NCI-H1105 treated with DMSO at 0.1 percent for 48 hours (cell line): Measurements from ENCODE around the gene DEFB132.

Experiments used
- DNase-seq: peaks from one replicate; lab custom pipeline; 2025; lab: John Stamatoyannopoulos, UW

The DEFB132 gene

DNA sequence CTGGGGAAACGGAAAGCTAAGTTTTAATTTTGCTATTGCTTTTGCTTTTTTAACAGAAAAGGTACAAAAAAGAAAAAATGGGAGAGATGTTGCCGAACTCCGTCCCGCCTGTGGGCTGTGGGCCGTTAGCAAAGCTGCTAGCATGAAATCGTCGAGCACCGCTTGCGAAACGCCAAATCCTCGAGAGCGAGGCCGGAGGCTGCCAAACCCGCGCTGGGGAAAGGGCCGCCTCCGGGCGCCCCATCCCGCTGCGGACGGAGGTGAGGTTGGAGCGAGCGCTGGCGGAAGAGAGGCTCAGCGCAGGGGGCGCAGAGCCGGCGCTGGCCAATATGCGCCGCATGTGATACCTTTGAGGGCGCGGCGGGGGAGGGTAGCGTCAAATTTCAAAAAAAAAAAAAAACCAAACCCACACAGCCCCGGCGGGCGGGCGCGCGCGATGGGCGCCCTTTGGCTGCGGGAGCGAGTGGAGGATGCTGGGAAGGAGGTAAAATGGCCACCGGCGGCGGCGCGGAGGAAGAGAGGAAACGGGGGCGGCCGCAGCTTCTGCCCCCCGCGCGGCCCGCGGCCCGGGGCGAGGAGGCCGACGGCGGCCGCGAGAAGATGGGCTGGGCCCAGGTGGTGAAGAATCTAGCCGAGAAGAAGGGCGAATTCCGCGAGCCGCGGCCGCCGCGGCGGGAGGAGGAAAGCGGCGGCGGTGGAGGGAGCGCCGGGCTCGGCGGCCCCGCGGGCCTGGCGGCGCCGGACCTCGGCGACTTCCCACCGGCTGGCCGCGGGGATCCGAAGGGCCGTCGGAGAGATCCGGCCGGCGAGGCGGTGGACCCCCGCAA, 39.8 kb downstream of the DEFB132 start, which contains the start of gene ZCCHC3:
Gene ZCCHC3 (plus strand): TSS at position 473 of the 827 bp plus-strand sequence. CDS start 17 bp downstream, at position 490.
- peak; percentile 92 for DNase-seq

DNA sequence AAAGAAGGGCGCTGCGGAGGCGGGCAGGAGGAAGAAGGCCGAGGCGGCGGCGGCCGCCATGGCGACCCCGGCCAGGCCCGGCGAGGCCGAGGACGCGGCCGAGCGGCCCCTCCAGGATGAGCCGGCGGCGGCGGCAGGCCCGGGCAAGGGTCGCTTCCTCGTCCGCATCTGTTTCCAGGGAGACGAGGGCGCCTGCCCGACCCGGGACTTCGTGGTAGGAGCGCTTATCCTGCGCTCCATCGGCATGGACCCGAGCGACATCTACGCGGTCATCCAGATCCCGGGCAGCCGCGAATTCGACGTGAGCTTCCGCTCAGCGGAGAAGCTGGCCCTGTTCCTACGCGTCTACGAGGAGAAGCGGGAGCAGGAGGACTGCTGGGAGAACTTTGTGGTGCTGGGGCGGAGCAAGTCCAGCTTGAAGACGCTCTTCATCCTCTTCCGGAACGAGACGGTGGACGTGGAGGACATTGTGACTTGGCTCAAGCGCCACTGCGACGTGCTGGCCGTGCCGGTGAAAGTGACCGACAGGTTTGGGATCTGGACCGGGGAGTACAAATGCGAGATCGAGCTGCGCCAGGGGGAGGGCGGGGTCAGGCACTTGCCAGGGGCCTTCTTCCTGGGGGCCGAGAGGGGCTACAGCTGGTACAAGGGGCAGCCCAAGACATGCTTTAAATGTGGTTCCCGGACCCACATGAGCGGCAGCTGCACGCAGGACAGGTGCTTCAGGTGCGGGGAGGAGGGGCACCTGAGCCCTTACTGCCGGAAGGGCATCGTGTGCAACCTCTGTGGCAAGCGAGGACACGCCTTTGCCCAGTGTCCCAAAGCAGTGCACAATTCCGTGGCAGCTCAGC, 40.6 kb downstream of the DEFB132 start:
- DNase-seq = peak; percentile 63

DNA sequence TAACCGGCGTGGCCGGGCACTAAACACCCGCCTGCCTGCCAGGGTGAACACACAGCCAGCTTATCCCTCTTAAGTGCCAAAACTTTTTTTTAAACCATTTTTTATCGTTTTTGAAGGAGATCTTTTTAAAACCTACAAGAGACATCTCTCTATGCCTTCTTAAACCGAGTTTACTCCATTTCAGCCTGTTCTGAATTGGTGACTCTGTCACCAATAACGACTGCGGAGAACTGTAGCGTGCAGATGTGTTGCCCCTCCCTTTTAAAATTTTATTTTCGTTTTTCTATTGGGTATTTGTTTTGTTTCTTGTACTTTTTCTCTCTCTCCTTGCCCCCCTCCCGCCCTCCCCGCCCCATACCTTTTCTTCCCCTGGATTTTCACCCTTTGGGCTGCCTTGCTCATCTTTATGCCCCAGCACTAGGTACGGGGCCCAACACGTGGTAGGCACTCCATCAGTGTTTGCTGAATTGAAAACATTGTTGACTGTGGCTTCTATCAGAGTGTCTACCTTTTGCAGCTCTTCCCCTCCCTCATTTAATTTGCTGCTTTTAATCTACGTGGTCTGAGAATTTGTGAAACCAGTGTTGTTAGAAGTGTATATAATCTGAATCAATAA, 41.4 kb downstream of the DEFB132 start:
- DNase-seq = no peak

DNA sequence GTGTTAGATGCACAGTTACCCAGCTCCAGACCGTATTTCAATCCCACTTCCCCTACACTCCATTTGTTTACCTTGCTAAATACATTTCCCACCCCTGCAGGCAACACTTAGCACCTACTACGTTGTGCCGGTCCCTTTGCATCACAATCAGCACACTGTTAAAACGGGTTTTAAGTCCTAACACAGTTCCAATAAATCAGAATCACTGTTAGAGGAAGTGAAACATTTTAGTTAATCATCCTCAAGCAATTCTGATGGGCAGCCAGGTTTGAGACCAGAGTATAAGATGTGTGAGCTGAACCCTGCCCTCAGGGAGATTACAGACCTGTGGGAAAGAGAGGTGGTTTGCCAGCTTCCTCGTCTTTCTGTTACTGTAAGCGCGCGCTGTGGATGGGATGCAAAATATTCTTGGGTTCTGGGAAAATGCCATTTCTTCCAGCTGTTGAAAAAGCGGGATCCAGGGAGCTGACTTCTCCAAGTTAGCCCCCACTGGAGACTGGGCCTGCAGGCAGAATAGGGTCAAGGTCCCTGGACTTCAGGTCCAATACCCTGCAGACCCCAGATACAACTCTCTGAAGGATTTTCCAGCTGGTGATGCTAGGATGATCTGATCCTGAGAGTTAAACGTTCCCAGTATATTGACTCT, 42.9 kb downstream of the DEFB132 start:
- DNase-seq = no peak

DNA sequence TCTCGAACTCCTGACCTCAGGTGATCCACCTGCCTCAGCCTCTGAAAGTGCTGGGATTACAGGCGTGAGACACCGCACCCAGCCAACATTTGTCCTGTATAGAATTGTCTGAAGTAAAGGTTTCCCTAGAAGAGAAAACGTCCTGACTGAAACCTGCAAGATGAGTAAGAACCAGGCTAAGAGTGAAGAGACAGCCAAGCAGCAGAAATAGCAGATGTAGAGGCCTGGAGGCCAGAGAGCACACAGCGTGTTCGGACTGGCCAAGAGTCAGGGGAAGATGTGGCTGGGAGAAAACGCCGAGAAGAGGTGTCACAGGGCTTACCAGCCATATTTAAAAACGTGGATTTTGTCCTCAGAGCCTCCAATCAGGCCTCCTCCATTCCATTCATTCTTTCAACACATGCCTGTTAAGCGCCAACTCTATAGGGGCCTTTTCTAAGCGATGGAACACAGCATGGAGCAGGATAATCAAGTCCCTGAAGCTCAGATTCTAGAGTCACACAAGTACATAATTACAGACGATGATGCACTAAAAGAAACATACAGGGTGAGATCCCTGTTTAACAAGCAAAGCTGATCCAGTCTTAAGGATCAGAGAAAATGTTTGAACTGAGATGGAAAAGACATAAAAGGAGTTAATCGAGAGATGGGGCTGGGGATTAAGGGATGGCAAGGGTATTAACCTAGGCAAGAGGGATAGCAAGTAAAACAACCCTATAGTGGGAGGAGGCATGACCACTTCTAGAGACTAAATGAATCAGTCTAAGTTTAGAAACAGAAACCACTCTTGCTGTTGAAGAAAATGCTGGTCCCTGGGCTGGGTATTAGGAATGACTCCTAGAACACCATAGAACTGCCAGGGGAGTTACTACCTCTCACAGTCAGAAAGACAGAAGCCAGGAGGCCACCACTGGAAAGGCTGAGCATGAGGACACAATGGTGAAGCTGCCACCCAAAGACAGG, 44.6 kb downstream of the DEFB132 start:
- no peak for DNase-seq

DNA sequence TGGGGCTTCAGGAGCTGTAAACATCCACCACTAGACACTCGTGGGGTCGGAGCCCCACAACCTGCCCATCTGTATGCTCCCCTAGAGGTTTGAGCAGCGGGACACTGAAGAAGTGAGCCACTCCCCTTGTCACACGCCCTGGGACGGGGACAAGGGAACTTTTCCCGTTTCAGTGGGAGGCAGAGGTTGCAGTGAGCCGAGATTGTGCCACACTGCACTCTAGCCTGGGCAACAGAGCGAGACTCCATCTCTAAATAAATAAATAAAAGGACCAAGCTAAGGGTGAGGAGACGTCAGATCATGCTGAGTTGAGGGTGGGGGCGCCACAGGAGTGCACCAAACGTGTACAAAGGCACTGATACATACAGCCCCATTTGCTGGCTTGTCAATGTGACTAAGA, 48.2 kb downstream of the DEFB132 start:
- DNase-seq = no peak

DNA sequence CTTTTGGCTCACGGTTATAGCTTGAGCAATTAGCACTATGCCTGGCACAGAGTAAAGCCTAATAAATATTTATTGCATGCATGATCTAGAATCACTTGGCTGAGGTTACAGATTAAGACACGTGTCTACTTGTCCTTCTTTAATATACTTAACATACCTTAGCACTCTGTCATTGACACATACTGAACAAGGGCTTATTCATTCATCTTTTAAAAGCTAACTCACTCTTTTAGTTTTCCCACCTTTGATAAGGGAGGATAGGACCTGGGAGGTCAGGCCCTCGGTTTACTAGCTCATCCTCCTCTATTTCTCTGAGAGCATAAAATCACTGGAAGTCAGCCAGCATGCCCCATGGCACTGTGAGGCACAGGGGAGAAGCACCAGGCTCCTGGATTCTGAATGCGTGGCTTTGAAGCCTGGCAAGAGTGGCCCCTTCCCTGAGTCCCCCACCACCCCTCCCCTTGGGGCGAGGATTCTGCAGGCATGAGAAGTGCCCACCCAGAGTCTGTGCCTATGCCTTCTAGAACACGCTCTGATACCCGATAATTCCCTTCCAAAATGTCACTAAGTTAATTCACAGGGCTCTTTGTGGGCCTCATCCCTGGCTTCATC, 51.0 kb downstream of the DEFB132 start:
- no peak for DNase-seq

DNA sequence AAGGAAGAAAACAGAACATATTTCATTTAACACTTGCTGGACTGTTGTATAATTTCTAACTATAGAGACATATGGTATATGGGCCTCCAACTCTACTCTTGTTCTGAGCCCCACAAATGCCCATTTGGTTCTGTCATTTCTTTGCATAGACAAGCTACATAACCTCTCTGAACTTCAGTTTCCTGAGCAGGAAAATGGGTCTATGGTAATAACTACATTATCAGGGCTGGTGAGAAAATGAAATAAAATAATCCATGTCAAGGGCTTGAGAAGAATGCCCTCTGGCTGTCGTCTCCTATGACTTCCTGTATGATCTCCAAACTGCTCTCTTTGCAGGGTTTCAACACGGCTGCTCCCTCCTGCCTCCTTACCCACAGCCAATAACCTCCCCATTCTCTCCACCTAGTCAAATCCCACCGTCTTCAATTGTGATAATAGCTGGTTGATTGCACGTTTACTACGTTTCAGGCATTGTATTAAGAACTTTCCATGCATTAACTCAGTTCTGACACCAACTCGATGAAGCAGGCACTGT, 51.8 kb downstream of the DEFB132 start:
- no peak for DNase-seq

DNA sequence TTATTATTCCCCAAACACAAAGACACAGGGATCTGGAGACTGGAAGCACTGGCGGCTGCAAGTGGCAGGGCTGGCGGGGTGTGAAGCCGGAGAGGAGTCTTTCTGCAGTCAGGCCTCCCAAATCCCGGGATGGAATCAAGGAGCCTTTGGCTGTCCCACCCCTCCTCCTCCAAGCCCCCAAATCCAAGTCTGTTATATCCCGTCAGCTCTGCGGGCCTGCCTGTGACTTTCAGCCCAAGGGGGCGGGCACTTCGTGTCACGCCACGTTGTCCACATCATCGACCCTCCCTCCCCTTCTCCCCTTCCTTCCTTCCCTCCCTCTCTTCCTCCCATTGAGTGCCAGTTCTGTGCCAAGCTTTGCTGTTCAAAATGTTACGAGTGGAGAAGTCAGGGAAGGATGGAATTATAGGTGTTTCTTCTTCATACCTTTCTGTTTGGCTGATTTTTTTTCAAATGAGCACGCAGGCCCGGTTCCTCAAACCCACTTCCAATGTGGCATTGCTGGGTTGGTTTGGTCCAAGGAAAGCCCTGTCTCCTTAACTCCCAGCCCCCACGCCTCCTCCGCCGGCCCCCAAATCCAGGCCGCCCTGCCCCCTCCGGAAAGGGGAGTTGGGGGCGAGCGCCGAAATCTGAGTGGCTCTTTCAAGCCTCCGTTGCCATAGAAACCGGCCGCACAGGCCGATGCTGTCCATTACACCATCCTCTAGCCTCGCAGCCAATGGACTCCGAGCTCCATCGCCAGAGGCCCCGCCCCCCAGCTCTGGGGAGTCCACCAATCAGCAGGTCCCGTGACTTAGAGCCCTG, 52.5 kb downstream of the DEFB132 start:
- peak; percentile 98 for DNase-seq

DNA sequence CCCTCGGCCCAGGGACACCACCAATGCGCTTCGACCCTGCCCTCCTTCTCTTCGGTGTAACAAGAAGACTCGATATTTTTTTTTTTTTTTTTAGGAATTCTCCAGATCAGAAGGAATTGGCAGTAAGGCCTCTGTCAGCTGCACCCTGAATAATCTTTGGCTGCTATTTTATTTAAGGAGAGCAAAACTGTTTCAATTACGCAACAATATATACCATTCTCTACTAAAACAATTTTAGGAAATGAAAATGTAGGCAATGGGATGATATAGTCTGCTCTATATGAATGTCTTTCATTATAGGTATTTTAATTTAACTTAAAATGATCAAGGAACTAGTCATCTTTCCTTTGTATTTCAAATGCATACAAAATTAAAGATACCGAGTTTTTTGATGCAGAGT, 53.1 kb downstream of the DEFB132 start:
- no peak for DNase-seq
